Activated effector memory CD4-positive, alpha-beta T cell treated with Interleukin-2 at 50 U/mL for 16 hours (primary cell): ENCODE results near the gene LUZP2.

Experiments
- DNase-seq: peaks from one replicate; pipeline ENCODE4 v3.0.0-alpha.2; 2020

Gene LUZP2

GRCh38 chr11:24636291-24636629, 139.4 kb downstream of the LUZP2 start:
- DNase-seq, result no peak

- no peak for DNase-seq
These were observed 140.7 kb downstream of the LUZP2 start for GRCh38 chr11:24637520-24637919.

GRCh38 chr11:24642648-24643047, 145.8 kb downstream of the LUZP2 start:
- DNase-seq, result no peak

GRCh38 chr11:24645563-24645962, 148.7 kb downstream of the LUZP2 start:
- no peak for DNase-seq

GRCh38 chr11:24651873-24652272, 155.0 kb downstream of the LUZP2 start:
- no peak for DNase-seq

- no peak for DNase-seq
These were observed 157.0 kb downstream of the LUZP2 start for GRCh38 chr11:24653901-24654300.

- DNase-seq, result no peak
These were observed 164.5 kb downstream of the LUZP2 start for GRCh38 chr11:24661331-24661730.

- no peak for DNase-seq
These were observed 167.5 kb downstream of the LUZP2 start for GRCh38 chr11:24664399-24664798.

GRCh38 chr11:24667353-24667968, 170.6 kb downstream of the LUZP2 start:
- DNase-seq, result no peak

- no peak for DNase-seq
These were observed 182.0 kb downstream of the LUZP2 start for GRCh38 chr11:24678703-24679348.

- DNase-seq, result no peak
These were observed 183.0 kb downstream of the LUZP2 start for GRCh38 chr11:24679821-24680351.

- DNase-seq, result no peak
These were observed 186.7 kb downstream of the LUZP2 start for GRCh38 chr11:24683583-24683982.

- DNase-seq, result no peak
These were observed 189.0 kb downstream of the LUZP2 start for GRCh38 chr11:24685821-24686220.

GRCh38 chr11:24687531-24688147, 190.8 kb downstream of the LUZP2 start:
- no peak for DNase-seq

GRCh38 chr11:24688981-24689380, 192.1 kb downstream of the LUZP2 start:
- no peak for DNase-seq

- DNase-seq, result no peak
These were observed 200.8 kb downstream of the LUZP2 start for GRCh38 chr11:24697522-24698111.

- no peak for DNase-seq
These were observed 207.9 kb downstream of the LUZP2 start for GRCh38 chr11:24704716-24705115.

GRCh38 chr11:24705474-24705873, 208.6 kb downstream of the LUZP2 start:
- DNase-seq, result no peak

GRCh38 chr11:24708616-24709015, 211.8 kb downstream of the LUZP2 start:
- DNase-seq, result no peak

GRCh38 chr11:24709928-24710565, 213.2 kb downstream of the LUZP2 start:
- no peak for DNase-seq

- DNase-seq, result no peak
These were observed 217.7 kb downstream of the LUZP2 start for GRCh38 chr11:24714601-24715000.

- DNase-seq, result no peak
These were observed 219.6 kb downstream of the LUZP2 start for GRCh38 chr11:24716403-24716802.

- no peak for DNase-seq
These were observed 226.4 kb downstream of the LUZP2 start for GRCh38 chr11:24723231-24723630.
